Right lobe of liver (tissue), 4 donors: ENCODE measurements around the gene C4A.

Source experiments
- POLR2A ChIP-seq: fragments of 450-650 bp; IDR thresholded peaks from one replicate; pipeline ENCODE4 v1.6.1; 2017; ENCODE audit warnings: antibody characterized with exemption, mild to moderate bottlenecking
- TF ChIP-seq, protein P1 (sequence below), 4 donors: fragments of 200-600 bp in 3 of 4; fragments of 450-650 bp in 1 of 4; IDR thresholded peaks; one replicate each; pipeline versions ENCODE4 v1.5.1 to v1.8.0; 2016 to 2022; ENCODE audit warnings: antibody characterized with exemption in 4 of 4, mild to moderate bottlenecking in 2 of 4
- donor health status: DM: no; HTN: no; CAD: no.
- donor health status: DM: no; HTN: no; CAD: no.
- donor health status: DM: no; HTN: yes; CAD: no.

GRCh38 chr6:31940256-31940664, 41.6 kb upstream of the C4A start:
- TF ChIP-seq, protein P1, sequence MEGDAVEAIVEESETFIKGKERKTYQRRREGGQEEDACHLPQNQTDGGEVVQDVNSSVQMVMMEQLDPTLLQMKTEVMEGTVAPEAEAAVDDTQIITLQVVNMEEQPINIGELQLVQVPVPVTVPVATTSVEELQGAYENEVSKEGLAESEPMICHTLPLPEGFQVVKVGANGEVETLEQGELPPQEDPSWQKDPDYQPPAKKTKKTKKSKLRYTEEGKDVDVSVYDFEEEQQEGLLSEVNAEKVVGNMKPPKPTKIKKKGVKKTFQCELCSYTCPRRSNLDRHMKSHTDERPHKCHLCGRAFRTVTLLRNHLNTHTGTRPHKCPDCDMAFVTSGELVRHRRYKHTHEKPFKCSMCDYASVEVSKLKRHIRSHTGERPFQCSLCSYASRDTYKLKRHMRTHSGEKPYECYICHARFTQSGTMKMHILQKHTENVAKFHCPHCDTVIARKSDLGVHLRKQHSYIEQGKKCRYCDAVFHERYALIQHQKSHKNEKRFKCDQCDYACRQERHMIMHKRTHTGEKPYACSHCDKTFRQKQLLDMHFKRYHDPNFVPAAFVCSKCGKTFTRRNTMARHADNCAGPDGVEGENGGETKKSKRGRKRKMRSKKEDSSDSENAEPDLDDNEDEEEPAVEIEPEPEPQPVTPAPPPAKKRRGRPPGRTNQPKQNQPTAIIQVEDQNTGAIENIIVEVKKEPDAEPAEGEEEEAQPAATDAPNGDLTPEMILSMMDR (IDR thresholded peaks at IDR 0.05): no peak
- no peak for TF ChIP-seq POLR2A
